Activated CD4-positive, alpha-beta T cell treated with anti-CD3 and anti-CD28 coated beads, Interleukin-2, amount 10 ng/mL, durations not matched to agents 24 days and 14 days (primary cell): ENCODE results near the gene MED27. TPM values are rescaled to one million over a fixed set of nuclear protein-coding genes. Genes with fewer than 3 reads are reported as not detected.

ENCODE experiments used
- DNase-seq: peaks from one replicate; pipeline ENCODE4 v3.0.0; 2022
- H3K27ac Mint-ChIP-seq: one replicate; pipeline ENCODE4 v1.8.0; 2022; ENCODE audit warnings: mild to moderate bottlenecking, mixed read lengths
- H3K27me3 Mint-ChIP-seq: one replicate; pipeline ENCODE4 v1.8.0; 2022; ENCODE audit warnings: mixed read lengths
- H3K36me3 Mint-ChIP-seq: one replicate; pipeline ENCODE4 v1.8.0; 2022; ENCODE audit warnings: low read depth, mild to moderate bottlenecking, mixed read lengths
- H3K4me1 Mint-ChIP-seq: one replicate; pipeline ENCODE4 v1.8.0; 2021; ENCODE audit warnings: mixed read lengths
- H3K4me3 Mint-ChIP-seq: one replicate; pipeline ENCODE4 v1.8.0; 2022; ENCODE audit warnings: mild to moderate bottlenecking, moderate library complexity, mixed read lengths
- H3K9me3 Mint-ChIP-seq: one replicate; pipeline ENCODE4 v1.8.0; 2021; ENCODE audit warnings: mixed read lengths
- intact Hi-C: fragments of 100-400 bp; cut with micrococcal nuclease; formaldehyde crosslinking; loops from one replicate; pipeline ENCODE4 v1.15.1; 2023
- total RNA-seq: library from RNA; stranded (reverse); gene quantifications from 2 replicates; pipeline ENCODE4 v1.2.3, GENCODE V29; 2022

Gene MED27
- total RNA-seq, 1 donor from 2014 or later: 41.8 TPM

DNA sequence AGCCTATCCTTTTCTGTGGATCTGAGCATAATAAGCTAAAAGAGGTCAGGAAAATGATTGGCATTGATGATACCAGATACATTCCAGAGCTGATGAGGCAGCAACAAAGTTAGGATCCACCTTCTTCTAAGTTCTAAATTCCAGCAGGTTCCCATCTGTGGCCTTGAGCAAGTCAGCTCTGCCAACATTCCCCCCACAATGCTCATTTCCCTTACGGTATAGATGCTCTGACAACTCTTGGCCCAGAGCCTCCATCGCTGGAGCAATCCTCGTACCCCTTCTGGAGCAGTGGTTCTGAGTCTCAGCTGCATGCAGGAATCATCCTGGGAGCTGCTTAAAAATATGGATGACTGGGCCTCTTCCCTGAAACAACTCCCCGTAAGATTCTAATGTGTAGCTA is 78.1 kb downstream of the MED27 start:
- no peak for DNase-seq
- Mint-ChIP-seq H3K27me3 (peaks cover 2% of the 10 kb centered on the region), H3K36me3 (peaks cover 11% of the 10 kb centered on the region), H3K9me3 (no peaks in the 10 kb centered on the region), H3K4me1 (peaks cover 42% of the 10 kb centered on the region), H3K4me3 (no peak overlapping the region), H3K27ac (no peak overlapping the region)
- intact Hi-C loops: loop anchor here (10.0 kb wide), 1 partner anchor 167 kb away; no protein-coding TSS in a partner anchor

DNA sequence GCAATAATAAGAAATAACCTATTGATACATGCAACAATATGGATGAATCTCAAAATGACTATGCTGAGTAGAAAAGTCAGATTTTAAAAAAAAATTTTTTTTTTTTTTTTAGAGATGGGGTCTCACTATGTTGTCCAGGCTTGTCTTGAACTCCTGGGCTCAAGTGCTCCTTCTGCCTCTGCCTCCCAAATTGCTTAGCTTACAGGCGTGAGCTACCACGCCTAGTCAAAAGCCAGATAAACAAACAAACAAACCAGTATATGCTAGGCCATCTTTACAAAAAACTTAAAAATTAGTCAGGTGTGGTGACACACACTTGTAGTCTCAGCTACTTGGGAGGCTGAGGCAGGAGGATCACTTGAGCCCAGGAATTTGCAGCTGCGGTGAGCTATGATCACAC is 79.0 kb downstream of the MED27 start:
- Mint-ChIP-seq H3K4me1 (peaks cover 35% of the 10 kb centered on the region), H3K4me3 (no peak overlapping the region), H3K27me3 (peaks cover 2% of the 10 kb centered on the region), H3K36me3 (peaks cover 17% of the 10 kb centered on the region), H3K9me3 (no peaks in the 10 kb centered on the region), H3K27ac (no peak overlapping the region)
- no peak for DNase-seq
- intact Hi-C loops: loop anchor here (10.0 kb wide), 1 partner anchor 166 kb away; no protein-coding TSS in a partner anchor

DNA sequence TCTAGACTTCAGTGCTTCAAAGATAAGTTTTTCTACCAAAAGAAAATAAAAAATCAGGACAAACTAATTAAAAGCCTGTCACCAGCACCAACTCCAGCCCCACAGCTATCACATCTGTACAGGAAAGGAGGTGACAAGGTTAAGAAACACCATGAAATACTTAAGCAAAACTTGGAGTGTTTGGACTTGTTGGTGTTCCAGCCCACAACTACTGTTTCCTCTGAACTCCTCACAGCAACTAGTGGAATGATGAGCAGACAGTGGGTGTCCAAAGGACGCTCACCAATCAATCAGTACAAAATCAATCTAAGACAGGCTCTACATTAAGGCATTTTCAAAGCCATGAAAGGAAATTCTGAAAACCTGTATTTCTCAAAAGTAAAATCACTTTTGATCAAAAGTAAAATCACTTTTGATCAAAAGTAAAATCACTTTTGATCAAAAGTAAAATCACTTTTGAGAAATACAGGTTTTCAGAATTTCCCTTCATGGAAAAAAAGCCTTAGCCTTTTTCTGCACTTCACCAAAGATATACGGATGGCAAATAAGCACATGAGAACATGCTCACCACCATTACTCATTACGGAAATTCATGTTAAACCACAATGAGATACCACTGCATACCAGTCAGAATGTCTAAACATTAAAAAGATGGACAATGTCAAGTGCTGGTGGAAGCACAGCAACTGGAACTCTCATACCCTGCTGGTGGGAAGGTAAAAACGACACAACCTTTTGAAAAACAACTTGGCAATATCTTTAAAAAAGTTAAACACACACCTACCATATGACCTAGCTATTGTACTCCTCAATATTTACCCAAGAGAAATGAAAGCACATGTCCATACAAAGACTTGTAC is 79.7 kb downstream of the MED27 start:
- peaks cover 21% of the 10 kb centered on the region for H3K36me3 Mint-ChIP-seq
- no peak for DNase-seq
- peak overlapping the region; percentile 10 for H3K27ac Mint-ChIP-seq
- no peaks in the 10 kb centered on the region for H3K9me3 Mint-ChIP-seq
- intact Hi-C loops: loop anchor here (10.0 kb wide), 1 partner anchor 165 kb away; no protein-coding TSS in a partner anchor
- H3K4me3 Mint-ChIP-seq: no peak overlapping the region
- peaks cover 2% of the 10 kb centered on the region for H3K27me3 Mint-ChIP-seq
- H3K4me1 Mint-ChIP-seq: peaks cover 33% of the 10 kb centered on the region

- no peak overlapping the region for H3K4me3 Mint-ChIP-seq
- peaks cover 20% of the 10 kb centered on the region for H3K36me3 Mint-ChIP-seq
- intact Hi-C loops: no loop called here
- no peaks in the 10 kb centered on the region for H3K27me3 Mint-ChIP-seq
- peaks cover 15% of the 10 kb centered on the region for H3K4me1 Mint-ChIP-seq
- no peak overlapping the region for H3K27ac Mint-ChIP-seq
- H3K9me3 Mint-ChIP-seq: no peaks in the 10 kb centered on the region
- DNase-seq: no peak
These were observed 81.9 kb downstream of the MED27 start for GRCh38 chr9:131997779-131998178.

DNA sequence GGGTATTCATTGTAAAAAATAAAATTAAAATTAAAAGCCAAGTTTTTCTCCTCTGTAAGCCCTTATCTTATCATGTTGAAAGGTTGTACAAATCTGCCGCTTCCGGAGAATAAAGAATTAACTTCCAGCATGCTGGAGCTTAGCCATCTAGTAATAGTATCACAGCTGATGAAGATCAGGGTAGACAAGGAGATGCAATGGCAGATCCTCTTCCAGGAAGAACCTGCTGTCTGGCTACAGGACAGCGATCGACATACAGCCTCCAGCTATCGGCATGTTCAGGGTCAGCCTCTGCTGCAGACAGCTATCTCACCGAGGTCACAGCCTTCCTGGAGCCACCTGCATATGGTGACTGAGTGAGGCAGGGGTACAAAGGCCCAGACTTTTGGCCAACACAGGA is 82.6 kb downstream of the MED27 start:
- H3K27me3 Mint-ChIP-seq: no peaks in the 10 kb centered on the region
- H3K36me3 Mint-ChIP-seq: peaks cover 20% of the 10 kb centered on the region
- H3K9me3 Mint-ChIP-seq: no peaks in the 10 kb centered on the region
- no peak for DNase-seq
- intact Hi-C loops: no loop called here
- H3K4me3 Mint-ChIP-seq: no peak overlapping the region
- peaks cover 10% of the 10 kb centered on the region for H3K4me1 Mint-ChIP-seq
- H3K27ac Mint-ChIP-seq: no peak overlapping the region

GRCh38 chr9:131995382-131995781 is 84.3 kb downstream of the MED27 start:
- intact Hi-C loops: no loop called here
- Mint-ChIP-seq H3K27me3 (no peaks in the 10 kb centered on the region), H3K36me3 (peaks cover 17% of the 10 kb centered on the region), H3K4me1 (peaks cover 8% of the 10 kb centered on the region), H3K9me3 (no peaks in the 10 kb centered on the region), H3K27ac (no peak overlapping the region), H3K4me3 (no peak overlapping the region)
- DNase-seq: no peak

- no peak for DNase-seq
- Mint-ChIP-seq H3K27me3 (no peaks in the 10 kb centered on the region), H3K4me3 (no peak overlapping the region), H3K9me3 (no peaks in the 10 kb centered on the region), H3K36me3 (peaks cover 14% of the 10 kb centered on the region), H3K27ac (no peak overlapping the region), H3K4me1 (peaks cover 2% of the 10 kb centered on the region)
- intact Hi-C loops: no loop called here
These were observed 85.1 kb downstream of the MED27 start for GRCh38 chr9:131994364-131995125.

GRCh38 chr9:131992906-131993657 is 86.6 kb downstream of the MED27 start:
- Mint-ChIP-seq H3K4me1 (no peaks in the 10 kb centered on the region), H3K9me3 (no peaks in the 10 kb centered on the region), H3K27ac (no peak overlapping the region), H3K36me3 (peaks cover 14% of the 10 kb centered on the region), H3K27me3 (no peaks in the 10 kb centered on the region), H3K4me3 (no peak overlapping the region)
- no peak for DNase-seq
- intact Hi-C loops: no loop called here

GRCh38 chr9:131987232-131987631 is 92.4 kb downstream of the MED27 start:
- Mint-ChIP-seq H3K36me3 (no peaks in the 10 kb centered on the region), H3K27ac (no peak overlapping the region), H3K27me3 (no peaks in the 10 kb centered on the region), H3K4me1 (peaks cover 7% of the 10 kb centered on the region), H3K9me3 (no peaks in the 10 kb centered on the region), H3K4me3 (no peak overlapping the region)
- no peak for DNase-seq
- intact Hi-C loops: no loop called here

DNA sequence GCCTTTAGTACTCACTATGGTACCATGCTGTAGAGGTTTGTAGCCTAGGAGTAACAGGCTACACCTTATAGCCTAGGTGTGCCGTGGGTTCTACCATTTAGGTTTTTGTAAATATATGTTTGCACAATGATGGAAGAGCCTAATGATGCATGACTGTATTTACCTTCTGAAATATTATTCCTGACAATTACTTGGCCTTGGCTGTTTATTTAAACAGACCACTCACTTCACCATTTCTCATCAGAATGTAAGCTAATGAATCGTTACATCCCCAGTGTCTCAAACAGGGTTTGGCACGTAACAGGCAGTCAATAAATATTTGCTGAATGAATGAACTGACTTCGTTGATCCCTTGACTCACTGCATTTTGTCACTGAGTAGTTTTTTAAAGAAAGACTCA is 93.1 kb downstream of the MED27 start:
- no peak overlapping the region for H3K27ac Mint-ChIP-seq
- H3K9me3 Mint-ChIP-seq: no peaks in the 10 kb centered on the region
- DNase-seq: no peak
- H3K4me3 Mint-ChIP-seq: no peak overlapping the region
- intact Hi-C loops: no loop called here
- no peaks in the 10 kb centered on the region for H3K36me3 Mint-ChIP-seq
- H3K27me3 Mint-ChIP-seq: no peaks in the 10 kb centered on the region
- H3K4me1 Mint-ChIP-seq: peaks cover 7% of the 10 kb centered on the region

- H3K4me1 Mint-ChIP-seq: peaks cover 7% of the 10 kb centered on the region
- no peak for DNase-seq
- no peak overlapping the region for H3K4me3 Mint-ChIP-seq
- H3K9me3 Mint-ChIP-seq: no peaks in the 10 kb centered on the region
- intact Hi-C loops: no loop called here
- H3K27me3 Mint-ChIP-seq: no peaks in the 10 kb centered on the region
- H3K36me3 Mint-ChIP-seq: no peaks in the 10 kb centered on the region
- H3K27ac Mint-ChIP-seq: no peak overlapping the region
These were observed 93.6 kb downstream of the MED27 start for GRCh38 chr9:131986089-131986488.

GRCh38 chr9:131984564-131984963 is 95.1 kb downstream of the MED27 start:
- no peaks in the 10 kb centered on the region for H3K9me3 Mint-ChIP-seq
- DNase-seq: no peak
- H3K27me3 Mint-ChIP-seq: no peaks in the 10 kb centered on the region
- no peak overlapping the region for H3K27ac Mint-ChIP-seq
- H3K36me3 Mint-ChIP-seq: no peaks in the 10 kb centered on the region
- H3K4me3 Mint-ChIP-seq: no peak overlapping the region
- peaks cover 7% of the 10 kb centered on the region for H3K4me1 Mint-ChIP-seq
- intact Hi-C loops: no loop called here

DNA sequence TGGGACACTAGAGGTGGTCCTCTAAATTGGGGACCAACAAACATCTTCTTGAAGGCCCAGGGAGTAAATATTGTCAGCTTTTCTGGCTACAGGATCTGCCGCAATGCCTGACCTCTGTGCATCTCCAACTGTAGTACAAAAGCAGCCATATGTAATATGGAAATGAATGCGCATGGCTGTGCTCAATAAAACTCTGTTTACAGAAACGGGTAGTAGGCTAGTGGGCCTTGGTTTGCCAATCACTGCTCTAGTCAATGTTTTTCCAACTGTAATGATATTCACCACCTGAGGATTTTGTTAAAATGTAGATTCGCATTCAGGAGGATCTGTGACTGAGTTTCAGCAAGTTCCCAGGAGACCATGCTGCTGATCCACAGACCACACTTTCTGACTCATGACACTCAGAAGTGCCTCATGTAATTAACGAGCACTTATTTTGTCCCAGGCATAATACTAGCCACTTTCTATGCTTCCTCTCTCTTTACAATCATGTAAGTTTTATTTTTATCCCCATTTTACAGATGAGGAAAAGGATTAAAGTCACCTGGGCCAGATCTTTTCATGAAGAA is 96.9 kb downstream of the MED27 start:
- DNase-seq: no peak
- Mint-ChIP-seq H3K36me3 (no peaks in the 10 kb centered on the region), H3K9me3 (no peaks in the 10 kb centered on the region), H3K4me1 (peaks cover 7% of the 10 kb centered on the region), H3K27me3 (no peaks in the 10 kb centered on the region), H3K4me3 (no peak overlapping the region), H3K27ac (no peak overlapping the region)
- intact Hi-C loops: no loop called here
